Head of caudate nucleus (tissue), 42 donors: Measurements from ENCODE around the gene HBA1.
"Not testable (repeated sequence)": the region's sequence is repeated elsewhere in the genome, so short reads cannot be mapped to it uniquely, and the experiment has no call there.

ENCODE experiments used
- DNase-seq, 42 donors: peaks; one replicate each; pipeline versions ENCODE4 v3.0.0 to v3.0.0-alpha.2; 2020 to 2021; ENCODE audit warnings: mixed read lengths in 7 of 42
- intact Hi-C: fragments of 100-400 bp; cut with DNase I; formaldehyde crosslinking; loops from one replicate; pipeline ENCODE4 v1.15.0; 2022

HBA1 gene

GRCh38 chr16:176477-177382 is at the start of gene HBA1:
HBA1 (plus strand) TSS chr16:176680; CDS start chr16:176717, 37 bp downstream.
- intact Hi-C loops, DNase-seq: not testable (repeated sequence)

- no peak for DNase-seq
- intact Hi-C loops = no loop called here
Measured at GRCh38 chr16:129075-129474, 47.4 kb upstream of the HBA1 start.

- intact Hi-C loops = no loop called here
- no peak for DNase-seq
Measured at GRCh38 chr16:130533-131173, 45.8 kb upstream of the HBA1 start.

DNA sequence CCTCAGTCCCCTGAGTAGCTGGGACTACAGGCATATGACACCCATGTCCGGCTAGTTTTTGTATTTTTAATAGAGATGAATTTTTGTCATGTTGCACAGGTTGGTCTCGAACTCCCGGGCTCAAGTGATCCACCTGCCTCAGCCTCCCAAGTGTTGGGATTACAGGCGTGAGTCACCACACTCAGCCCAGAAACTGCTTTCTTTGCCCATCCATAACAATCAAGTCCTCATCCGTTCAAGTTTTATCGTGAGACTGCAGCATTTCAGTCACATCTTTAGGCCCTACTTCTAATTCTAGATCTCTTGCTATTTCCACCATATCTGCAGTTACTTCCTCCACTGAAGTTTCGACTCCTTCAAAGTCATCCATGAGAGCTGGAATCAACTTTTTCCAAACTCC is 44.4 kb upstream of the HBA1 start:
- no peak for DNase-seq
- intact Hi-C loops = no loop called here

DNA sequence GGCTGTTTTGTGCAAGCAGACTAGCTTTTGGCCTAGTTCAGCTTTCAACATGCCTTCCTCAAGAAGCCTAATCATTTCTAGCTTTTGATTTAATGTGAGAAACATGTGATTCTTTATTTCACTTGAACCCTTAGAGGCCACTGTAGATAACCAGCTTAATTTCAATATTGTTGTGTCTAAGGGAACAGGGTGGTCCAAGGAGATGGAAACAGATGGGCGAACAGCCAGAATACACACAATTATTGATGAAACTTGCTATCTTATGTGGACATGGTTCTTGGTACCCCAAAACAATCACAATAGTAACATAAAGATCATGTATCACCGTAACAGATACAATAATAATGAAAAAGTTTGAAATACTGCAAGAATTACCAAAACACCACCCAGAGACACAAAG is 42.8 kb upstream of the HBA1 start:
- DNase-seq = no peak
- intact Hi-C loops = no loop called here

GRCh38 chr16:138049-138417 is 38.4 kb upstream of the HBA1 start:
- DNase-seq = peak in 18 of 42 donors; percentile 8 to 51 (median 23)
- intact Hi-C loops = no loop called here

GRCh38 chr16:140175-140857 is 36.2 kb upstream of the HBA1 start:
- DNase-seq = peak in 1 of 42 donors; percentile 7
- intact Hi-C loops = no loop called here

GRCh38 chr16:142405-142967 is 34.0 kb upstream of the HBA1 start:
- peak in 28 of 42 donors; percentile 17 to 69 (median 42) for DNase-seq
- intact Hi-C loops = no loop called here

DNA sequence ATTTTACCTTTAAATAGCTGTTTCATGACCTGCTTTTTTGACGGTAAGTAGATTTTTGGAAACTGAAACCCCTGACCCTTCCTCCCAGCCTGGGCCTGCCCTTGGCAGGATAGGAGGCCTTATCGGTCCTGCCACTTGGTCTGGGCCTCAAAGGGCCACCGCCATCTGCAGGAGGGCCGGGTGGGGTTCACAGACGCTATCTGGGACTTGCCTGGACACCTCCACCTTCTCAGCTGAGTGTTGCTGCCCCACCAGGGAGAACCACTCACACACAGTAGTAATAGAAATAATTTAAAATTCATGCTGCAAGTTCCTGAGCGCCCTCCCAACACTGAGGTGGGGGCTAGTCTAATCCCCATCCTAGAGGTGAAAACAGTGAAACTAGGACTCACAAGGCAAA is 33.4 kb upstream of the HBA1 start:
- intact Hi-C loops = no loop called here
- no peak for DNase-seq

- intact Hi-C loops = no loop called here
- DNase-seq = no peak
Measured at GRCh38 chr16:143456-143855, 33.0 kb upstream of the HBA1 start.

DNA sequence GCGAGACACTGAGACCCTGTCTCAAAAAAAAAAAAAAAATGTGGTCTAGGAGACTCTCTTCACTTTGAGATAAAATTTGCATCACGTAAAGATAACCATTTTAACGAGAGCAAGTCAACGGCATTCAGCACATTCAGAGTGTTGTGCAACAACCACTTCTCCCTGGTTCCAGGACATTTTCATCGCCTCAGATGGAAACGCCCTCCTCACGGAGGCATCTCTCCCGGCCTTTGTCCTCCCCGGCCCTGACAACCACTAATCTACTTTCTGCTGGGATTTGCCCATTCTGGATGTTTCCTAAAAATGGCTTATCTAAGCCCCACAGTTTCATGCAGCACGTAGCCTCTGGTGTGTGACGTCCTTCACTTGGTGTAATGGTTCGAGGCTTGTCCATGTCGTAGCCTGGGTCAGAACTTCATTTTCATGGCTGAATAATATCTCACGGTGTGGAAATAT is 31.7 kb upstream of the HBA1 start:
- DNase-seq = no peak
- intact Hi-C loops = no loop called here

DNA sequence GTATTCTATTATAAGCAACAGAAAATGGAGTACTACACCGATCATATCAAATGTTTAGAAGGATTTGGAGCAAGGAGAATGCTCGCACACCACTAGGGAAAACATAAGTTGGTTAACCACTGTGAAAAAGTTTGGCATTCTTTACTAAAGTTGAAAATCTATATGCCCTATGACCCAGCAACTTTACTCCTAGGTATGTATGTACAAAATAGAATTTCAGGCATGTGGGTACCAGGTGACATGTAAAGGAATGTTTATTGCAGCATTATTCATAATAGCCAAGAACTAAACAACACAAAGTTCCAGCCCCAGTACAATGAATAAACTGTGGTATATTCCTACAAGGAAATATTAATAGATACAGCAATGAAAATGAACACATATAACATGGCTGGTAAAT is 29.8 kb upstream of the HBA1 start:
- DNase-seq = no peak
- intact Hi-C loops = no loop called here

DNA sequence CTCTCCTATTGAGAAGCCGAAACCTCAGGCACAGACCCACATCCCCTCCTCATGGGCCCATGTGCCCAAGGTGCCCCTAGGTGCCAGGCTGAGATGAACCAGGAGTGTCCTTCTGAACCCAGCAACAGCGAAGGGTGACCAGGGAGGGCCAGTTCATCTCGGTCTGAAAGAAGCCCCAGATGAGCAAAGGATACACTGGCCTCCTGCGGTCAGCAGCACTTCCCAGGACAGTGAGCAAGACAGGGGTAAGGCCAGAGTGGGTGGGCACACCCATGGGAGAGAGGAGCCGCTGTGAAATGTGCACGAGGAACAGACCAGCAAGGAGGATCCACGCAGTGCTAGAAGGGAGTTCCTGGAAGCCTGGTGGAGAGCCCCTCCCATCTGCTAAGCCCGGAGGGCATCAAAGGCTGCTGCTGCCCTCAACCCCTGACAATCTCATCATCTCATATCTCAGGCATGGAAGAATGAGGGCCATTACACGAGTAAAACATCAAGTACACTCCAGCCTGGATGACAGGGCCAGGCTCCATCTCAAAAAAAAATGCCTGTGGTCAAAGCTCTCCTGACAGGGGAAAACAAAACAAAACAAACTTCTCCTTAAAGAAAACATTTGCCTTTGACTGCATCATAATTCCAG is 27.3 kb upstream of the HBA1 start:
- intact Hi-C loops = no loop called here
- DNase-seq = peak in 1 of 42 donors; percentile 25

DNA sequence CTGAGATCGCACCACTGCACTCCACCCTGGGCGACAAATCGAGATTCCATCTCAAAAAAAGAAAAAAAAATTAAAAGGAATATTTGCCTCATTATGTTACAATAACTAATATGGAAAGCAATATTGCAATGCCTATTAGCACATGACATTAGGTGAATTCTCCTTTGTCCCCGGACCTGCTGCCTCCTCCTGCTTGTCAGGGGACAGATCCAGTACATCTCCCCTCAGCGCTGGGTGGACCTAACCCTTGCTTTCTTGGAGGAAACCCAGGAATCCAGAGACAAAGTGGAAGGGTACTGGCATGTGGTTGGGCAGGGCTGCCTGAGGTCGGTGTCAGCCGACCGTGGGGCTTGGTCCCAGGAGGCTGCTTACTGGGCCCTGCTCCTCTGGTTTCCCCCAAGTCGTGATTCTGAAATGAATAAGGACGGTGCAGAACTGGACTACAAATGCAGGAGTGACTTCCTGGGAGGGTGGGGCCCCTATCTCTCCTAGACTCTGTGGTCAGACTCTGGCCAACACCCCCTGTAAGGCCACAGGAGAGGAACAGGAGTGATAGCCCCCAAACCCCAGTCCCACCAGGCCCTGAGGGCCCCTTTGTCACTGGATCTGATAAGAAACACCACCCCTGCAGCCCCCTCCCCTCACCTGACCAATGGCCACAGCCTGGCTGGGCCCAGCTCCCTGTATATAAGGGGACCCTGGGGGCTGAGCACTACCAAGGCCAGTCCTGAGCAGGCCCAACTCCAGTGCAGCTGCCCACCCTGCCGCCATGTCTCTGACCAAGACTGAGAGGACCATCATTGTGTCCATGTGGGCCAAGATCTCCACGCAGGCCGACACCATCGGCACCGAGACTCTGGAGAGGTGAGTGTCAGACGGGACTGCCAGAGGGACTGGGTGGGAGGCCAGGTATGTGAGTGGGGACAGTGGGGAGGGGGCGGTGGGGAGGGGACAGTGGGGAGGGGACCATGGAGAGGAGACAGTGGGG is 24.0 kb upstream of the HBA1 start, which contains the start of gene HBZ:
Gene HBZ (plus strand): TSS at position 504 of the 988 bp plus-strand sequence. CDS start 266 bp downstream, at position 770.
- peak in 1 of 42 donors; percentile 32 for DNase-seq
- intact Hi-C loops = no loop called here

- intact Hi-C loops, DNase-seq: not testable (repeated sequence)
Measured at GRCh38 chr16:153129-153521, 23.4 kb upstream of the HBA1 start.

DNA sequence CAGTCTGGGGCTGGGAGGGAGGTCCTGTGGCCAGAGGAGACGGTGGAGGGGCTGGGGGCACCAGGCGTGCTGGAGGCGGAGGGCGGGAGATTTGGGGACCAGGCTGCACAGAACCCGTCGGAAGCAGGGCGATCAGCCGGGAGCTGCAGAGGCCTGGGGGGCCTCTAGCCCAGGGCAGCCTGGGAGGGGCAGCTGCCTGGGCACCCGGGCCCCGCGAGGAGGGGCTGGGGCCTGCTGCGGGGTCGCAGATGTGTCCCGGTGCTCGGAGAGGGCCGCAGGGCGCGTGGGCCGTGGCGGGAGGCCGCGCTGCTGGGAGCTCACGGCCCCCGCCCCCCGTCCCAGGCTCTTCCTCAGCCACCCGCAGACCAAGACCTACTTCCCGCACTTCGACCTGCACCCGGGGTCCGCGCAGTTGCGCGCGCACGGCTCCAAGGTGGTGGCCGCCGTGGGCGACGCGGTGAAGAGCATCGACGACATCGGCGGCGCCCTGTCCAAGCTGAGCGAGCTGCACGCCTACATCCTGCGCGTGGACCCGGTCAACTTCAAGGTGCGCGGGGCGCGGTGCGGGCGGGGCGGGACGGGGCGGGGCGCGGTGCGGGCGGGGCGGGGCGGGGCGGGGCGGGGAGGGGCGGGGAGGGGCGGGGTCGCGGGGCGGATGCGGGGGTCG is 22.8 kb upstream of the HBA1 start:
- intact Hi-C loops, DNase-seq: not testable (repeated sequence)
